GM21737 (cell line): ENCODE measurements around the gene EDC4.

Experiments used
- ATAC-seq: cut with Tn5 transposase; IDR thresholded peaks from one replicate; pipeline ENCODE4 v1.9.1; 2021; ENCODE audit warnings: mild to moderate bottlenecking, moderate library complexity; ENCODE audit not compliant: unreplicated experiment

EDC4 gene

GRCh38 chr16:67930678-67931211, 57.9 kb downstream of the EDC4 start:
- no peak for ATAC-seq
